ENCODE data around the gene ZBTB40.

Gene ZBTB40

GRCh38 chr1:22562584-22563583 is 111.2 kb downstream of the ZBTB40 start, which contains the start of gene EPHA8:
Gene EPHA8 (plus strand): TSS chr1:22563489. CDS start chr1:22563636, 147 bp downstream.
- Histone ChIP-seq H2AFZ (ENCODE audit: low read depth, low read length) (no peak within 1 kb of the TSS), H3K9me3 (ENCODE audit: insufficient read depth, low read length) (no peaks in the 10 kb centered on the region), H3K4me1 (ENCODE audit: low read length) (no peaks in the 10 kb centered on the region), H3K27ac (ENCODE audit: low read length) (no peak within 1 kb of the TSS), H3K79me2 (ENCODE audit: low read length) (no peaks in the 10 kb centered on the region), H3K27me3 (ENCODE audit: low read depth, low read length) (no peaks in the 10 kb centered on the region), H4K20me1 (ENCODE audit: insufficient read depth, low read length) (no peaks in the 10 kb centered on the region), H3K4me2 (ENCODE audit: low read length) (no peak within 1 kb of the TSS), H3K36me3 (replicated peaks; ENCODE audit: low read depth, low read length) (no peaks in the 10 kb centered on the region), H3K9ac (ENCODE audit: low read length) (no peak within 1 kb of the TSS), H3K4me3 (ENCODE audit: low read length) (no peak within 1 kb of the TSS)
- no peak for TF ChIP-seq CTCF (IDR thresholded peaks at IDR 0.05; ENCODE audit: low read depth, low read length)
- no peak for TF ChIP-seq EZH2phosphoT487 (IDR thresholded peaks at IDR 0.05; ENCODE audit: low read depth)

GRCh38 chr1:22563671-22564602 is 112.3 kb downstream of the ZBTB40 start:
- H3K36me3 ChIP-seq (replicated peaks; ENCODE audit: low read depth, low read length) = no peaks in the 10 kb centered on the region
- H3K4me2 ChIP-seq (ENCODE audit: low read length) = no peak overlapping the region
- H3K27me3 ChIP-seq (ENCODE audit: low read depth, low read length) = no peaks in the 10 kb centered on the region
- no peaks in the 10 kb centered on the region for H4K20me1 ChIP-seq (ENCODE audit: insufficient read depth, low read length)
- H2AFZ ChIP-seq (ENCODE audit: low read depth, low read length) = no peak overlapping the region
- TF ChIP-seq EZH2phosphoT487 (IDR thresholded peaks at IDR 0.05; ENCODE audit: low read depth) = no peak
- no peak for TF ChIP-seq CTCF (IDR thresholded peaks at IDR 0.05; ENCODE audit: low read depth, low read length)
- H3K79me2 ChIP-seq (ENCODE audit: low read length) = no peaks in the 10 kb centered on the region
- no peak overlapping the region for H3K9ac ChIP-seq (ENCODE audit: low read length)
- H3K4me3 ChIP-seq (ENCODE audit: low read length) = no peak overlapping the region
- H3K9me3 ChIP-seq (ENCODE audit: insufficient read depth, low read length) = no peaks in the 10 kb centered on the region
- H3K27ac ChIP-seq (ENCODE audit: low read length) = no peak overlapping the region
- H3K4me1 ChIP-seq (ENCODE audit: low read length) = no peaks in the 10 kb centered on the region

GRCh38 chr1:22566161-22566560 is 114.5 kb downstream of the ZBTB40 start:
- Histone ChIP-seq H3K36me3 (replicated peaks; ENCODE audit: low read depth, low read length) (no peaks in the 10 kb centered on the region), H3K4me3 (ENCODE audit: low read length) (no peak overlapping the region), H3K4me2 (ENCODE audit: low read length) (no peak overlapping the region), H4K20me1 (ENCODE audit: insufficient read depth, low read length) (no peaks in the 10 kb centered on the region), H3K27me3 (ENCODE audit: low read depth, low read length) (no peaks in the 10 kb centered on the region), H3K9ac (ENCODE audit: low read length) (no peak overlapping the region), H3K79me2 (ENCODE audit: low read length) (no peaks in the 10 kb centered on the region), H3K27ac (ENCODE audit: low read length) (no peak overlapping the region), H3K9me3 (ENCODE audit: insufficient read depth, low read length) (no peaks in the 10 kb centered on the region), H3K4me1 (ENCODE audit: low read length) (no peaks in the 10 kb centered on the region), H2AFZ (ENCODE audit: low read depth, low read length) (no peak overlapping the region)
- TF ChIP-seq CTCF (IDR thresholded peaks at IDR 0.05; ENCODE audit: low read depth, low read length) = no peak
- no peak for TF ChIP-seq EZH2phosphoT487 (IDR thresholded peaks at IDR 0.05; ENCODE audit: low read depth)

Data from OCI-LY3 (cell line).